GM12878 (cell line): ENCODE results near the gene MMP24. TPM values are rescaled to one million over a fixed set of nuclear protein-coding genes. Genes with fewer than 3 reads are reported as not detected.
A peak's percentile ranks its signal among the peaks of the same experiment; 100 is the strongest.

Source experiments
- ATAC-seq: fragments of 200-7000 bp; cut with Tn5 transposase; 3 replicates; pipeline ENCODE4 v1.9.1; 2020; ENCODE audit warnings: mild to moderate bottlenecking, moderate library complexity
- BruUV-seq: library from RNA; stranded (reverse); fragments of 400-500 nt; replicated peaks from 2 replicates; lab custom pipeline; 2021; lab: Mats Ljungman, UMichigan
- CTCF ChIA-PET: fragments of 300-600 bp; sonication (Branson Sonifier 250); formaldehyde crosslinking; extraction: SDS; loops from one replicate; lab custom pipeline; 2021; ENCODE audit warnings: inconsistent platforms; lab: Yijun Ruan, JAX
- POLR2A ChIA-PET: fragments of 350-600 bp; formaldehyde crosslinking; extraction: SDS; loops from one replicate; lab custom pipeline; 2021; ENCODE audit warnings: inconsistent platforms; lab: Charles Lee
- RAD21 ChIA-PET: fragments of 300-600 bp; sonication (Branson Sonifier 250); formaldehyde crosslinking; loops from one replicate; lab custom pipeline; 2023; ENCODE audit warnings: antibody characterized with exemption; ENCODE audit not compliant: unreplicated experiment; lab: Charles Lee
- SMC1A ChIA-PET: fragments of 300-600 bp; sonication (Branson Sonifier 250); formaldehyde crosslinking; loops from one replicate; lab custom pipeline; 2023; ENCODE audit not compliant: unreplicated experiment, uncharacterized antibody; lab: Charles Lee
- DNase-seq: peaks from one replicate; pipeline ENCODE4 v3.0.0-alpha.2; 2011; ENCODE audit warnings: low read depth, low spot score
- FAIRE-seq: peaks from 3 replicates; lab custom pipeline; 2011; peaks lifted over from hg19 to GRCh38; lab: Jason Lieb, UNC
- H2AFZ ChIP-seq: 2 replicates; pipeline ENCODE4 v1.6.0; 2011; ENCODE audit warnings: low read depth, low read length, control low read depth; ENCODE audit not compliant: control insufficient read depth
- H3K27ac ChIP-seq: 2 replicates; pipeline ENCODE4 v1.5.1; 2011; ENCODE audit warnings: control low read depth; ENCODE audit not compliant: control insufficient read depth, insufficient read depth
- H3K27me3 ChIP-seq, 2 experiments: replicated peaks in 1 of 2; 2 replicates each; pipeline versions ENCODE4 v1.6.0 to v1.6.1; 2011; ENCODE audit warnings: low read length in 1 of 2; ENCODE audit not compliant: control insufficient read depth in 2 of 2, insufficient read depth in 2 of 2
- H3K36me3 ChIP-seq, 2 experiments: 2 replicates each; pipeline ENCODE4 v1.5.1; 2011; ENCODE audit warnings: low read length in 1 of 2; ENCODE audit not compliant: control insufficient read depth in 2 of 2, insufficient read depth in 2 of 2
- H3K4me1 ChIP-seq: 2 replicates; pipeline ENCODE4 v1.6.1; 2011; ENCODE audit warnings: mild to moderate bottlenecking, low read length, moderate library complexity, mixed read lengths; ENCODE audit not compliant: control insufficient read depth, insufficient read depth
- H3K4me2 ChIP-seq: 2 replicates; pipeline ENCODE4 v1.6.0; 2011; ENCODE audit warnings: control low read depth; ENCODE audit not compliant: control insufficient read depth, insufficient read depth
- H3K4me3 ChIP-seq: fragments of 200-600 bp; sonication (generic); 2 replicates; pipeline ENCODE4 v1.5.1; 2016
- H3K79me2 ChIP-seq: 2 replicates; pipeline ENCODE4 v1.6.0; 2011; ENCODE audit warnings: low read length; ENCODE audit not compliant: control insufficient read depth, insufficient read depth
- H3K9ac ChIP-seq: 2 replicates; pipeline ENCODE4 v1.8.0; 2011; ENCODE audit warnings: low read length, control low read depth, mixed read lengths; ENCODE audit not compliant: control insufficient read depth, insufficient read depth
- H3K9me3 ChIP-seq: replicated peaks from 3 replicates; pipeline ENCODE4 v1.5.1; 2011; ENCODE audit warnings: mild to moderate bottlenecking, low read length; ENCODE audit not compliant: control insufficient read depth, insufficient read depth
- H4K20me1 ChIP-seq: 2 replicates; pipeline ENCODE4 v1.6.0; 2011; ENCODE audit not compliant: control insufficient read depth, insufficient read depth
- CHD4 ChIP-seq: fragments of 200-600 bp; sonication (generic); IDR thresholded peaks from 2 replicates; pipeline ENCODE4 v1.6.1; 2016; ENCODE audit warnings: mild to moderate bottlenecking
- KDM1A ChIP-seq: fragments of 200-600 bp; sonication (generic); IDR thresholded peaks from 2 replicates; pipeline ENCODE4 v1.6.1; 2016; ENCODE audit warnings: borderline replicate concordance
- MEF2A ChIP-seq: IDR thresholded peaks from 2 replicates; pipeline ENCODE4 v1.6.1; 2011; ENCODE audit warnings: low read depth, mild to moderate bottlenecking, low read length, moderate library complexity; ENCODE audit not compliant: insufficient read depth
- PAX8 ChIP-seq: fragments of 450-650 bp; IDR thresholded peaks from 2 replicates; pipeline ENCODE4 v1.6.1; 2017; ENCODE audit warnings: mild to moderate bottlenecking, moderate library complexity
- POLR2AphosphoS5 ChIP-seq: IDR thresholded peaks from 2 replicates; pipeline ENCODE4 v1.6.1; 2011; ENCODE audit warnings: mild to moderate bottlenecking, low read length, inconsistent platforms
- STAT3 ChIP-seq: IDR thresholded peaks from 2 replicates; pipeline ENCODE4 v1.6.1; 2011; ENCODE audit warnings: low read depth, low read length, improper control_type of control experiment
- TARDBP ChIP-seq: IDR thresholded peaks from 2 replicates; pipeline ENCODE4 v1.6.1; 2016; ENCODE audit warnings: borderline replicate concordance
- ZNF384 ChIP-seq: IDR thresholded peaks from 2 replicates; pipeline ENCODE4 v1.6.1; 2012; ENCODE audit warnings: low read depth, mild to moderate bottlenecking, low read length, improper control_type of control experiment, borderline replicate concordance
- WGBS: methylation state at CpG from one replicate; pipeline ENCODE4 v1.1.6; 2016; ENCODE audit warnings: low lambda C conversion rate; ENCODE audit not compliant: insufficient replicate concordance, insufficient coverage; ENCODE audit errors: missing lambda C conversion rate; 5-methylcytosine and 5-hydroxymethylcytosine counted together
- in situ Hi-C: fragments of 300-500 bp; cut with MboI; formaldehyde crosslinking; loops from 9 replicates; pipeline ENCODE4 v1.14.3; 2018; ENCODE audit warnings: mixed read lengths
- intact Hi-C: fragments of 100-400 bp; cut with micrococcal nuclease; formaldehyde crosslinking; loops from one replicate; pipeline ENCODE4 v1.14.2; 2022; ENCODE audit not compliant: unreplicated experiment
- polyA plus RNA-seq, 11 experiments: library from polyadenylated mRNA; depleted of rRNA in 4 of 11; unstranded in 6 of 11; stranded (reverse) in 5 of 11; fragments of >200 nt; fragmentation: Nextera tagmentation in 4 of 11; fragmentation: Illumina TruSeq in 1 of 11; extraction: Ambion mirVana in 4 of 11; extraction: Trizol in 1 of 11; gene quantifications; 1 replicate in 1 of 11; 2 replicates in 10 of 11; pipeline versions ENCODE4 v1.2.1 to v1.2.3, GENCODE V29; 2011 to 2016; ENCODE audit warnings: inconsistent platforms in 2 of 11, missing spikeins in 2 of 11, low read depth in 1 of 11
- total RNA-seq, 4 experiments: library from RNA; depleted of rRNA in 3 of 4; stranded (reverse); fragments of >200 nt in 3 of 4; fragmentation: Illumina TruSeq in 1 of 4; extraction: Trizol in 1 of 4; gene quantifications; 2 replicates each; pipeline versions ENCODE4 v1.2.1 to v1.2.3, GENCODE V29; 2013 to 2021
- TF ChIP-seq, protein P1 (sequence below): IDR thresholded peaks from 2 replicates; pipeline ENCODE4 v1.6.1; 2012; ENCODE audit warnings: low read depth, low read length, improper control_type of control experiment

The MMP24 gene
- total and polyA plus RNA-seq, 10 of the 15 experiments (the other 5 are each of a cell fraction or from before 2014, with no cell fraction given) = 0.01 to 0.11 (median 0.04) TPM; not detected in 5

DNA sequence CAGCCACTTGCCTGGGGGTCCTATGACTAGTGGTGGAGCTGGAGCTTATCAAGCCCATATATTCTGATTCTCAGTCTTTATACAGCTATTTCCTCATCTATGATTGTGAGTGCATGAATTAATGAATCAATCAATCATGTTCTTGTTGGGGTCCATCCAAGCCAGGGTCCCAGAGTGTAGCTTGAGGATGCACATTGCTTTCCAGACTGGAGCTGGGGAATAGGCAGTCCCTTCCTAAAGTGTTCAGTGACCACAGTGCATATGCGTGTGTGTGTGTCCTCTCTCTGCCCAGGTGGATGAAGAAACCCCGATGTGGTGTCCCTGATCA, 25.1 kb downstream of the MMP24 start:
- ChIA-PET POLR2A (no interaction called here), CTCF (interaction anchor here (1.0 kb wide), 1 partner anchor 32 kb away, joined by 3 read pairs; no protein-coding TSS in a partner anchor), RAD21 (interaction anchor here (1.4 kb wide), 1 partner anchor 107 kb away, joined by 4 read pairs; no protein-coding TSS in a partner anchor)
- ATAC-seq (no peak), DNase-seq (no peak), FAIRE-seq (no peak)
- H3K9ac ChIP-seq = no peak overlapping the region
- no peaks in the 10 kb centered on the region for H3K27me3 ChIP-seq
- H3K9me3 ChIP-seq = no peaks in the 10 kb centered on the region
- no peaks in the 10 kb centered on the region for H3K36me3 ChIP-seq
- peak overlapping the region; percentile 27; the same call in 1 of the 2 replicates for H2AFZ ChIP-seq
- H3K4me2 ChIP-seq = peak overlapping the region; percentile 31; the same call in 1 of the 2 replicates
- in situ Hi-C loops = loop anchor here (25.0 kb wide), 1 partner anchor 414 kb away; the partner anchor contains the start of gene NCOA6
- no peaks in the 10 kb centered on the region for H4K20me1 ChIP-seq
- TF ChIP-seq TARDBP (no peak), POLR2AphosphoS5 (no peak), KDM1A (no peak), PAX8 (no peak), CHD4 (no peak), ZNF384 (no peak), STAT3 (no peak), MEF2A (no peak)
- TF ChIP-seq, protein P1, sequence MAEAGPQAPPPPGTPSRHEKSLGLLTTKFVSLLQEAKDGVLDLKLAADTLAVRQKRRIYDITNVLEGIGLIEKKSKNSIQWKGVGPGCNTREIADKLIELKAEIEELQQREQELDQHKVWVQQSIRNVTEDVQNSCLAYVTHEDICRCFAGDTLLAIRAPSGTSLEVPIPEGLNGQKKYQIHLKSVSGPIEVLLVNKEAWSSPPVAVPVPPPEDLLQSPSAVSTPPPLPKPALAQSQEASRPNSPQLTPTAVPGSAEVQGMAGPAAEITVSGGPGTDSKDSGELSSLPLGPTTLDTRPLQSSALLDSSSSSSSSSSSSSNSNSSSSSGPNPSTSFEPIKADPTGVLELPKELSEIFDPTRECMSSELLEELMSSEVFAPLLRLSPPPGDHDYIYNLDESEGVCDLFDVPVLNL = no peak
- TF ChIP-seq, all 136 proteins: peak for 0
- SMC1A ChIA-PET = interaction anchor here (0.6 to 1.2 kb wide), 2 partner anchors 12 to 13 kb away, joined by 3 read pairs; no protein-coding TSS in a partner anchor
- Histone ChIP-seq H3K4me3 (no peak overlapping the region), H3K79me2 (no peaks in the 10 kb centered on the region), H3K4me1 (peaks cover 20% of the 10 kb centered on the region), H3K27ac (peak overlapping the region; percentile 49)
- BruUV-seq = no TSS peak
- 62% methylated on average over 2 of the region's 2 CpGs for WGBS
- intact Hi-C loops = no loop called here
